HEK293 (cell line): ENCODE results near the gene PRR27.

Source experiments
- CTCF ChIA-PET: fragments of 350-600 bp; formaldehyde crosslinking; extraction: SDS; loops from one replicate; lab custom pipeline; 2021; ENCODE audit warnings: antibody characterized with exemption; lab: Yijun Ruan, JAX
- POLR2A ChIA-PET: fragments of 300-600 bp; formaldehyde crosslinking; extraction: SDS; loops from one replicate; lab custom pipeline; 2020; ENCODE audit warnings: antibody characterized with exemption, inconsistent platforms; lab: Yijun Ruan, JAX
- H3K27ac ChIP-seq: fragments of 200-500 bp; sonication (Bioruptor generic); 2 replicates; pipeline ENCODE4 v1.5.1; 2014; ENCODE audit warnings: low read depth, low read length, control low read depth, inconsistent platforms; ENCODE audit errors: extremely low read depth
- H3K36me3 ChIP-seq, 2 experiments: fragments of 200-500 bp in 1 of 2; sonication (Bioruptor generic) in 1 of 2; 1 replicate in 1 of 2; 2 replicates in 1 of 2; pipeline ENCODE4 v1.5.1; 2014 to 2017; ENCODE audit warnings: inconsistent platforms in 2 of 2, low read length in 2 of 2; ENCODE audit not compliant: control insufficient read depth in 2 of 2, insufficient read depth in 1 of 2
- H3K4me1 ChIP-seq: fragments of 200-500 bp; sonication (Bioruptor generic); 2 replicates; pipeline ENCODE4 v1.5.1; 2014; ENCODE audit warnings: mild to moderate bottlenecking, low read length, inconsistent platforms; ENCODE audit not compliant: control insufficient read depth, insufficient read depth
- H3K4me3 ChIP-seq: 2 replicates; pipeline ENCODE4 v1.5.1; 2011; ENCODE audit warnings: low read depth, mild to moderate bottlenecking, control low read depth, low read length, moderate library complexity
- H3K9me3 ChIP-seq: fragments of 200-500 bp; sonication (Bioruptor generic); 2 replicates; pipeline ENCODE4 v1.5.1; 2014; ENCODE audit warnings: low read depth, low read length, inconsistent platforms; ENCODE audit not compliant: control insufficient read depth, insufficient read depth
- AEBP2 ChIP-seq: fragments of 450-650 bp; formaldehyde crosslinking; IDR thresholded peaks from 2 replicates; pipeline ENCODE4 v1.5.1; 2016; ENCODE audit warnings: missing biosample characterization, missing genetic modification characterization, borderline replicate concordance
- BCL11B ChIP-seq: fragments of 450-650 bp; formaldehyde crosslinking; IDR thresholded peaks from 2 replicates; pipeline ENCODE4 v1.5.1; 2016; ENCODE audit warnings: low read depth, missing biosample characterization, missing genetic modification characterization
- EGR2 ChIP-seq: fragments of 450-650 bp; formaldehyde crosslinking; IDR thresholded peaks from 2 replicates; pipeline ENCODE4 v1.5.1; 2016; ENCODE audit warnings: low read depth, missing biosample characterization, missing genetic modification characterization
- IKZF3 ChIP-seq: fragments of 450-650 bp; IDR thresholded peaks from 2 replicates; pipeline ENCODE4 v1.5.0; 2018; ENCODE audit warnings: missing biosample characterization, mild to moderate bottlenecking, missing genetic modification characterization, moderate library complexity
- KLF10 ChIP-seq: fragments of 450-650 bp; IDR thresholded peaks from 2 replicates; pipeline ENCODE4 v1.5.1; 2018; ENCODE audit warnings: missing biosample characterization, mild to moderate bottlenecking, missing genetic modification characterization
- KLF8 ChIP-seq: fragments of 450-650 bp; formaldehyde crosslinking; IDR thresholded peaks from 2 replicates; pipeline ENCODE4 v1.5.1; 2016; ENCODE audit warnings: missing biosample characterization, missing genetic modification characterization
- PRDM4 ChIP-seq: fragments of 450-650 bp; formaldehyde crosslinking; IDR thresholded peaks from 2 replicates; pipeline ENCODE4 v1.5.1; 2017; ENCODE audit warnings: missing biosample characterization, missing genetic modification characterization
- RBAK ChIP-seq: fragments of 450-650 bp; formaldehyde crosslinking; IDR thresholded peaks from 2 replicates; pipeline ENCODE4 v1.5.1; 2016; ENCODE audit warnings: missing biosample characterization, missing genetic modification characterization
- SP2 ChIP-seq: fragments of 450-650 bp; formaldehyde crosslinking; IDR thresholded peaks from 2 replicates; pipeline ENCODE4 v1.5.1; 2016; ENCODE audit warnings: missing biosample characterization, missing genetic modification characterization
- ZBTB26 ChIP-seq: fragments of 450-650 bp; formaldehyde crosslinking; optimal IDR thresholded peaks from 2 replicates; pipeline ENCODE3; 2016; ENCODE audit warnings: missing biosample characterization, mild to moderate bottlenecking, missing genetic modification characterization
- ZBTB44 ChIP-seq: fragments of 450-650 bp; IDR thresholded peaks from 2 replicates; pipeline ENCODE4 v1.5.1; 2018; ENCODE audit warnings: missing biosample characterization, mild to moderate bottlenecking, missing genetic modification characterization
- ZNF23 ChIP-seq: fragments of 450-650 bp; formaldehyde crosslinking; IDR thresholded peaks from 2 replicates; pipeline ENCODE4 v1.5.1; 2016; ENCODE audit warnings: missing biosample characterization, missing genetic modification characterization, borderline replicate concordance
- ZNF302 ChIP-seq: fragments of 450-650 bp; formaldehyde crosslinking; IDR thresholded peaks from 2 replicates; pipeline ENCODE4 v1.5.1; 2016; ENCODE audit warnings: missing biosample characterization, missing genetic modification characterization, low read depth
- ZNF416 ChIP-seq: fragments of 450-650 bp; formaldehyde crosslinking; IDR thresholded peaks from 2 replicates; pipeline ENCODE4 v1.5.1; 2016; ENCODE audit warnings: missing biosample characterization, missing genetic modification characterization
- ZNF48 ChIP-seq: fragments of 450-650 bp; formaldehyde crosslinking; IDR thresholded peaks from 2 replicates; pipeline ENCODE4 v1.5.1; 2016; ENCODE audit warnings: missing biosample characterization, missing genetic modification characterization
- ZNF510 ChIP-seq: fragments of 450-650 bp; formaldehyde crosslinking; IDR thresholded peaks from 2 replicates; pipeline ENCODE4 v1.5.1; 2018; ENCODE audit warnings: mild to moderate bottlenecking, missing genetic modification characterization, missing biosample characterization; ENCODE audit not compliant: insufficient replicate concordance
- ZNF560 ChIP-seq: fragments of 450-650 bp; formaldehyde crosslinking; IDR thresholded peaks from 2 replicates; pipeline ENCODE4 v1.5.1; 2017; ENCODE audit warnings: missing biosample characterization, missing genetic modification characterization, borderline replicate concordance
- ZNF585B ChIP-seq: fragments of 450-650 bp; formaldehyde crosslinking; IDR thresholded peaks from 2 replicates; pipeline ENCODE4 v1.5.1; 2016; ENCODE audit warnings: missing biosample characterization, missing genetic modification characterization
- ZNF600 ChIP-seq: fragments of 450-650 bp; formaldehyde crosslinking; IDR thresholded peaks from 2 replicates; pipeline ENCODE4 v1.5.1; 2016; ENCODE audit warnings: missing biosample characterization, missing genetic modification characterization
- ZNF623 ChIP-seq: fragments of 450-650 bp; formaldehyde crosslinking; IDR thresholded peaks from 2 replicates; pipeline ENCODE4 v1.5.1; 2016; ENCODE audit warnings: missing biosample characterization, missing genetic modification characterization
- ZNF624 ChIP-seq: fragments of 450-650 bp; formaldehyde crosslinking; IDR thresholded peaks from 2 replicates; pipeline ENCODE4 v1.5.1; 2017; ENCODE audit warnings: missing biosample characterization, missing genetic modification characterization
- ZNF707 ChIP-seq: fragments of 450-650 bp; formaldehyde crosslinking; IDR thresholded peaks from 2 replicates; pipeline ENCODE4 v1.5.1; 2016; ENCODE audit warnings: missing biosample characterization, missing genetic modification characterization
- ZNF777 ChIP-seq: fragments of 450-650 bp; formaldehyde crosslinking; IDR thresholded peaks from 2 replicates; pipeline ENCODE4 v1.5.1; 2017; ENCODE audit warnings: missing biosample characterization, missing genetic modification characterization, borderline replicate concordance
- ZNF837 ChIP-seq: fragments of 450-650 bp; formaldehyde crosslinking; IDR thresholded peaks from 2 replicates; pipeline ENCODE4 v1.5.1; 2016; ENCODE audit warnings: missing biosample characterization, missing genetic modification characterization
- ZSCAN16 ChIP-seq: fragments of 450-650 bp; formaldehyde crosslinking; IDR thresholded peaks from 2 replicates; pipeline ENCODE4 v1.5.1; 2016; ENCODE audit warnings: missing biosample characterization, missing genetic modification characterization
- ZSCAN4 ChIP-seq: fragments of 450-650 bp; formaldehyde crosslinking; IDR thresholded peaks from 2 replicates; pipeline ENCODE4 v1.5.1; 2017; ENCODE audit warnings: missing biosample characterization, missing genetic modification characterization
- ZXDB ChIP-seq: fragments of 450-650 bp; formaldehyde crosslinking; IDR thresholded peaks from 2 replicates; pipeline ENCODE4 v1.5.1; 2016; ENCODE audit warnings: missing biosample characterization, missing genetic modification characterization

Gene PRR27

GRCh38 chr4:70178075-70178660, 24.1 kb downstream of the PRR27 start (continued):
- no peak for TF ChIP-seq RBAK (tag by site-specific recombination)
- TF ChIP-seq ZNF707 (tag by site-specific recombination): no peak
- no peak for TF ChIP-seq ZNF510
- no peak for TF ChIP-seq EGR2 (tag by site-specific recombination)
- no peak for TF ChIP-seq ZSCAN4

- Histone ChIP-seq H3K9me3 (no peaks in the 10 kb centered on the region), H3K4me3 (no peak overlapping the region), H3K36me3 (no peaks in the 10 kb centered on the region), H3K4me1 (no peaks in the 10 kb centered on the region), H3K27ac (no peak overlapping the region)
- no peak for TF ChIP-seq IKZF3
- no peak for TF ChIP-seq ZNF600 (tag by site-specific recombination)
- no peak for TF ChIP-seq BCL11B (tag by site-specific recombination)
- TF ChIP-seq ZSCAN16 (tag by site-specific recombination): no peak
- no peak for TF ChIP-seq ZNF837
- no peak for TF ChIP-seq ZNF48 (tag by site-specific recombination)
- TF ChIP-seq ZNF777 (tag by site-specific recombination): no peak
- no peak for TF ChIP-seq KLF10
- no peak for TF ChIP-seq ZXDB (tag by site-specific recombination)
- no peak for TF ChIP-seq ZNF23 (tag by site-specific recombination)
- TF ChIP-seq ZNF302 (tag by site-specific recombination): no peak
- no peak for TF ChIP-seq SP2
- no peak for TF ChIP-seq ZNF623 (tag by site-specific recombination)
- TF ChIP-seq ZBTB26 (tag by site-specific recombination): no peak
- CTCF ChIA-PET: no interaction called here
- POLR2A ChIA-PET: no interaction called here
These were observed 25.8 kb downstream of the PRR27 start for GRCh38 chr4:70179811-70180210.

- CTCF ChIA-PET: interaction anchor here (0.6 to 3.7 kb wide), 3 partner anchors 12 to 907 kb away, joined by 5 to 15 read pairs (median 12); no protein-coding TSS in a partner anchor
- H3K9me3 ChIP-seq: no peaks in the 10 kb centered on the region
- no peaks in the 10 kb centered on the region for H3K4me1 ChIP-seq
- no peak for TF ChIP-seq PRDM4 (tag by site-specific recombination)
- TF ChIP-seq ZBTB44 (tag by site-specific recombination): no peak
- TF ChIP-seq ZNF624 (tag by site-specific recombination): no peak
- TF ChIP-seq AEBP2: no peak
- no peak for TF ChIP-seq ZNF560
- no peak for TF ChIP-seq KLF8 (tag by site-specific recombination)
- TF ChIP-seq ZNF416 (tag by site-specific recombination): no peak
- no peak for TF ChIP-seq ZNF623 (tag by site-specific recombination)
- no peak for TF ChIP-seq ZNF585B (tag by site-specific recombination)
- POLR2A ChIA-PET: no interaction called here
- no peak overlapping the region for H3K27ac ChIP-seq
- H3K4me3 ChIP-seq: no peak overlapping the region
- H3K36me3 ChIP-seq: no peaks in the 10 kb centered on the region
These were observed 27.8 kb downstream of the PRR27 start for GRCh38 chr4:70181864-70182263.
